SJSA1 (cell line): ENCODE results near the gene MCUB. TPM values are rescaled to one million over a fixed set of nuclear protein-coding genes. Genes with fewer than 3 reads are reported as not detected.
"Not testable (repeated sequence)": the region's sequence is repeated elsewhere in the genome, so short reads cannot be mapped to it uniquely, and the experiment has no call there.

Experiments
- DNase-seq, 2 experiments: peaks; one replicate each; pipeline ENCODE4 v3.0.0-alpha.2; 2015 to 2020; ENCODE audit warnings: low spot score in 2 of 2, low read depth in 1 of 2
- H3K27ac ChIP-seq: fragments of 250-450 bp; sonication (Bioruptor Pico); 2 replicates; pipeline ENCODE4 v1.5.1; 2020; ENCODE audit warnings: mild to moderate bottlenecking, moderate library complexity
- H3K27me3 ChIP-seq: fragments of 250-450 bp; sonication (Bioruptor Pico); replicated peaks from 2 replicates; pipeline ENCODE4 v1.5.1; 2020; ENCODE audit warnings: mild to moderate bottlenecking, moderate library complexity
- H3K36me3 ChIP-seq: fragments of 250-450 bp; sonication (Bioruptor Pico); 2 replicates; pipeline ENCODE4 v1.5.1; 2020; ENCODE audit warnings: mild to moderate bottlenecking
- H3K4me1 ChIP-seq: fragments of 250-450 bp; sonication (Bioruptor Pico); replicated peaks from 2 replicates; pipeline ENCODE4 v1.6.1; 2021; ENCODE audit warnings: mild to moderate bottlenecking
- H3K4me3 ChIP-seq: fragments of 250-450 bp; sonication (Bioruptor Pico); 2 replicates; pipeline ENCODE4 v1.5.1; 2020; ENCODE audit warnings: mild to moderate bottlenecking
- H3K9me3 ChIP-seq: fragments of 250-450 bp; sonication (Bioruptor Pico); replicated peaks from 2 replicates; pipeline ENCODE4 v1.5.1; 2020; ENCODE audit warnings: mild to moderate bottlenecking
- total RNA-seq: library from RNA; depleted of rRNA; stranded (reverse); fragments of >200 nt; shearing (Covaris generic); gene quantifications from 2 replicates; pipeline ENCODE4 v1.2.3, GENCODE V29; 2014; rRNA removed

Gene MCUB
- 46.5 and 100 TPM in 2 replicates for total RNA-seq

- DNase-seq, result peak; percentile 83 to 88
- peaks cover 16% of the 10 kb centered on the region for H3K4me1 ChIP-seq
- H3K36me3 ChIP-seq, result peaks cover 6% of the 10 kb centered on the region; the same call in 1 of the 2 replicates
- H3K27ac ChIP-seq, result peak within 1 kb of the TSS; percentile 62
- H3K9me3 ChIP-seq, result no peaks in the 10 kb centered on the region
- peak within 1 kb of the TSS; percentile 67 for H3K4me3 ChIP-seq
- no peaks in the 10 kb centered on the region for H3K27me3 ChIP-seq
Measured at GRCh38 chr4:109559983-109560686, at the start of gene MCUB. Gene MCUB, plus strand, starts transcription at chr4:109560246. Its CDS starts 92 bp downstream, at chr4:109560338.

- H3K9me3 ChIP-seq, result no peaks in the 10 kb centered on the region
- peaks cover 45% of the 10 kb centered on the region for H3K36me3 ChIP-seq
- no peak overlapping the region for H3K4me3 ChIP-seq
- DNase-seq, result no peak
- H3K27ac ChIP-seq, result no peak overlapping the region
- no peaks in the 10 kb centered on the region for H3K4me1 ChIP-seq
- no peaks in the 10 kb centered on the region; the same call in 1 of the 2 replicates for H3K27me3 ChIP-seq
Measured at GRCh38 chr4:109510687-109511086, 49.4 kb upstream of the MCUB start.

GRCh38 chr4:109511414-109511813 lies 48.6 kb upstream of the MCUB start:
- H3K27me3 ChIP-seq, result no peaks in the 10 kb centered on the region; the same call in 1 of the 2 replicates
- H3K9me3 ChIP-seq, result no peaks in the 10 kb centered on the region
- H3K4me3 ChIP-seq, result no peak overlapping the region
- no peaks in the 10 kb centered on the region for H3K4me1 ChIP-seq
- peaks cover 45% of the 10 kb centered on the region for H3K36me3 ChIP-seq
- DNase-seq, result no peak
- H3K27ac ChIP-seq, result no peak overlapping the region

- H3K4me1 ChIP-seq, H3K4me3 ChIP-seq, DNase-seq, H3K27ac ChIP-seq, H3K9me3 ChIP-seq, H3K27me3 ChIP-seq: not testable (repeated sequence)
- H3K36me3 ChIP-seq, result peaks cover 55% of the 10 kb centered on the region
Measured at GRCh38 chr4:109513368-109513767, 46.7 kb upstream of the MCUB start.

- DNase-seq, result no peak
- H3K27me3 ChIP-seq, result no peaks in the 10 kb centered on the region
- H3K36me3 ChIP-seq, result peaks cover 75% of the 10 kb centered on the region
- no peak overlapping the region for H3K27ac ChIP-seq
- no peaks in the 10 kb centered on the region for H3K4me1 ChIP-seq
- no peaks in the 10 kb centered on the region for H3K9me3 ChIP-seq
- no peak overlapping the region for H3K4me3 ChIP-seq
Measured at GRCh38 chr4:109532182-109532581, 27.9 kb upstream of the MCUB start.

GRCh38 chr4:109545401-109545800 lies 14.6 kb upstream of the MCUB start:
- DNase-seq, result no peak
- no peak overlapping the region for H3K27ac ChIP-seq
- peaks cover 44% of the 10 kb centered on the region for H3K36me3 ChIP-seq
- H3K4me3 ChIP-seq, result no peak overlapping the region
- no peaks in the 10 kb centered on the region for H3K27me3 ChIP-seq
- H3K4me1 ChIP-seq, result peaks cover 13% of the 10 kb centered on the region
- 0 out of 2 replicates have a peak, but pooled peaks cover 8% of the 10 kb centered on the region for H3K9me3 ChIP-seq

- Histone ChIP-seq H3K27ac (no peak overlapping the region), H3K4me1 (peaks cover 13% of the 10 kb centered on the region), H3K9me3 (0 out of 2 replicates have a peak, but pooled peaks cover 8% of the 10 kb centered on the region), H3K27me3 (no peaks in the 10 kb centered on the region), H3K36me3 (peaks cover 30% of the 10 kb centered on the region), H3K4me3 (no peak overlapping the region)
- no peak for DNase-seq
Measured at GRCh38 chr4:109547394-109547793, 12.7 kb upstream of the MCUB start.

- 0 out of 2 replicates have a peak, but pooled peaks cover 8% of the 10 kb centered on the region for H3K9me3 ChIP-seq
- no peaks in the 10 kb centered on the region for H3K27me3 ChIP-seq
- peaks cover 13% of the 10 kb centered on the region for H3K4me1 ChIP-seq
- H3K4me3 ChIP-seq, result no peak overlapping the region
- DNase-seq, result peak; percentile 44 to 49
- no peak overlapping the region for H3K27ac ChIP-seq
- peaks cover 22% of the 10 kb centered on the region for H3K36me3 ChIP-seq
Measured at GRCh38 chr4:109548655-109549054, 11.4 kb upstream of the MCUB start.

GRCh38 chr4:109552237-109552636 lies 7.8 kb upstream of the MCUB start:
- H3K27ac ChIP-seq, result no peak overlapping the region
- H3K27me3 ChIP-seq, result no peaks in the 10 kb centered on the region
- peaks cover 11% of the 10 kb centered on the region for H3K36me3 ChIP-seq
- H3K9me3 ChIP-seq, result 0 out of 2 replicates have a peak, but pooled peaks cover 8% of the 10 kb centered on the region
- DNase-seq, result no peak
- H3K4me1 ChIP-seq, result peaks cover 19% of the 10 kb centered on the region
- no peak overlapping the region for H3K4me3 ChIP-seq

GRCh38 chr4:109553130-109553529 lies 6.9 kb upstream of the MCUB start:
- no peak overlapping the region for H3K4me3 ChIP-seq
- DNase-seq, result no peak
- no peaks in the 10 kb centered on the region for H3K27me3 ChIP-seq
- 0 out of 2 replicates have a peak, but pooled peaks cover 2% of the 10 kb centered on the region for H3K9me3 ChIP-seq
- peaks cover 5% of the 10 kb centered on the region for H3K36me3 ChIP-seq
- H3K4me1 ChIP-seq, result peaks cover 16% of the 10 kb centered on the region
- H3K27ac ChIP-seq, result no peak overlapping the region

GRCh38 chr4:109554971-109555370 lies 5.1 kb upstream of the MCUB start:
- Histone ChIP-seq H3K4me3 (no peak overlapping the region), H3K9me3 (no peaks in the 10 kb centered on the region), H3K36me3 (no peaks in the 10 kb centered on the region), H3K27ac (no peak overlapping the region), H3K27me3 (no peaks in the 10 kb centered on the region), H3K4me1 (peaks cover 10% of the 10 kb centered on the region)
- no peak for DNase-seq

GRCh38 chr4:109557433-109557832 lies 2.6 kb upstream of the MCUB start:
- peaks cover 21% of the 10 kb centered on the region for H3K4me1 ChIP-seq
- DNase-seq, result no peak
- no peak overlapping the region for H3K27ac ChIP-seq
- no peaks in the 10 kb centered on the region for H3K27me3 ChIP-seq
- H3K36me3 ChIP-seq, result peaks cover 6% of the 10 kb centered on the region; the same call in 1 of the 2 replicates
- H3K9me3 ChIP-seq, result no peaks in the 10 kb centered on the region
- H3K4me3 ChIP-seq, result no peak overlapping the region

- not testable (repeated sequence) for H3K36me3 ChIP-seq, DNase-seq, H3K9me3 ChIP-seq, H3K27ac ChIP-seq, H3K4me3 ChIP-seq, H3K27me3 ChIP-seq
- H3K4me1 ChIP-seq, result peaks cover 21% of the 10 kb centered on the region
Measured at GRCh38 chr4:109558095-109558494, 2.0 kb upstream of the MCUB start.

- H3K9me3 ChIP-seq, result no peaks in the 10 kb centered on the region
- H3K4me1 ChIP-seq, result peaks cover 21% of the 10 kb centered on the region
- peak overlapping the region; percentile 62 for H3K27ac ChIP-seq
- no peaks in the 10 kb centered on the region for H3K27me3 ChIP-seq
- peak overlapping the region; percentile 67 for H3K4me3 ChIP-seq
- peak in 1 of 2 experiments; percentile 49 for DNase-seq
- H3K36me3 ChIP-seq, result peaks cover 6% of the 10 kb centered on the region; the same call in 1 of the 2 replicates
Measured at GRCh38 chr4:109559625-109559982, 442 bp upstream of the MCUB start.
